GM23338 (cell line): ENCODE results near the gene FARS2. TPM values are rescaled to one million over a fixed set of nuclear protein-coding genes. Genes with fewer than 3 reads are reported as not detected.

ENCODE experiments used
- ATAC-seq: fragments of 200-7000 bp; cut with Tn5 transposase; 3 replicates; pipeline ENCODE4 v1.9.1; 2020
- DNase-seq: peaks from one replicate; pipeline ENCODE4 v3.0.0-alpha.2; 2015; ENCODE audit warnings: low spot score
- H2AFZ ChIP-seq: fragments of 200-600 bp; sonication (generic); 2 replicates; pipeline ENCODE4 v1.8.0; 2016; ENCODE audit warnings: antibody characterized with exemption, mild to moderate bottlenecking, moderate library complexity
- H3F3A ChIP-seq: fragments of 200-600 bp; sonication (generic); replicated peaks from 2 replicates; pipeline ENCODE4 v1.8.0; 2017; ENCODE audit warnings: antibody characterized with exemption, mixed run types, low read depth
- H3K27ac ChIP-seq: fragments of 200-600 bp; sonication (generic); 2 replicates; pipeline ENCODE4 v1.6.1; 2016; ENCODE audit warnings: low read depth
- H3K27me3 ChIP-seq: fragments of 200-600 bp; sonication (generic); 2 replicates; pipeline ENCODE4 v1.8.0; 2016; ENCODE audit warnings: mild to moderate bottlenecking, mixed run types, moderate library complexity; ENCODE audit not compliant: insufficient read depth
- H3K36me3 ChIP-seq: fragments of 200-600 bp; sonication (generic); 2 replicates; pipeline ENCODE4 v1.8.0; 2016; ENCODE audit warnings: mild to moderate bottlenecking; ENCODE audit not compliant: insufficient read depth
- H3K4me1 ChIP-seq: fragments of 200-600 bp; sonication (generic); 2 replicates; pipeline ENCODE4 v1.8.0; 2016; ENCODE audit warnings: mild to moderate bottlenecking, moderate library complexity; ENCODE audit not compliant: insufficient read depth
- H3K4me2 ChIP-seq: fragments of 200-600 bp; sonication (generic); 2 replicates; pipeline ENCODE4 v1.7.1; 2017; ENCODE audit warnings: mixed run types
- H3K4me3 ChIP-seq: fragments of 200-600 bp; sonication (generic); 2 replicates; pipeline ENCODE4 v1.6.1; 2016; ENCODE audit warnings: mixed run types
- H3K79me2 ChIP-seq: fragments of 200-600 bp; sonication (generic); replicated peaks from 2 replicates; pipeline ENCODE4 v1.8.0; 2017; ENCODE audit warnings: mild to moderate bottlenecking; ENCODE audit not compliant: insufficient read depth
- H3K9me2 ChIP-seq: fragments of 200-600 bp; sonication (generic); 2 replicates; pipeline ENCODE4 v1.8.0; 2017; ENCODE audit not compliant: insufficient read depth
- H4K20me1 ChIP-seq: fragments of 200-600 bp; sonication (generic); replicated peaks from 2 replicates; pipeline ENCODE4 v1.8.0; 2017; ENCODE audit warnings: mild to moderate bottlenecking; ENCODE audit not compliant: insufficient read depth
- H3K27ac Mint-ChIP-seq: 2 replicates; pipeline ENCODE4 v1.8.0; 2020; ENCODE audit warnings: inconsistent platforms, mild to moderate bottlenecking, moderate library complexity, mixed read lengths
- H3K27me3 Mint-ChIP-seq: 3 replicates; pipeline ENCODE4 v1.8.0; 2022; ENCODE audit warnings: low read depth, mild to moderate bottlenecking, moderate library complexity, mixed read lengths, inconsistent platforms; ENCODE audit not compliant: insufficient read depth, poor library complexity
- H3K36me3 Mint-ChIP-seq: 3 replicates; pipeline ENCODE4 v1.8.0; 2021; ENCODE audit warnings: low read depth, mild to moderate bottlenecking, inconsistent platforms, moderate library complexity, mixed read lengths
- H3K4me1 Mint-ChIP-seq: 3 replicates; pipeline ENCODE4 v1.8.0; 2020; ENCODE audit warnings: mild to moderate bottlenecking, inconsistent platforms, mixed read lengths
- H3K4me3 Mint-ChIP-seq: 3 replicates; pipeline ENCODE4 v1.8.0; 2021; ENCODE audit warnings: moderate library complexity, mild to moderate bottlenecking, inconsistent platforms, mixed read lengths
- H3K9me3 Mint-ChIP-seq: 3 replicates; pipeline ENCODE4 v1.8.0; 2020; ENCODE audit warnings: moderate library complexity, mild to moderate bottlenecking, inconsistent platforms, mixed read lengths
- CREB1 ChIP-seq: fragments of 250-450 bp; sonication (Bioruptor Pico); IDR thresholded peaks from 2 replicates; pipeline ENCODE4 v1.5.0; 2020; ENCODE audit warnings: low read depth, mild to moderate bottlenecking, moderate library complexity
- EZH2phosphoT487 ChIP-seq: fragments of 200-600 bp; sonication (generic); IDR thresholded peaks from one replicate; pipeline ENCODE4 v1.8.1; 2018; ENCODE audit warnings: antibody characterized with exemption; ENCODE audit not compliant: unreplicated experiment
- STAT1 ChIP-seq: IDR thresholded peaks from one replicate; pipeline ENCODE4 v1.6.1; 2016; ENCODE audit warnings: antibody characterized with exemption; ENCODE audit not compliant: unreplicated experiment
- ZNF114 ChIP-seq: fragments of 250-450 bp; sonication (Bioruptor Pico); IDR thresholded peaks from 2 replicates; pipeline ENCODE4 v1.5.0; 2020; ENCODE audit warnings: mild to moderate bottlenecking, moderate library complexity
- polyA plus RNA-seq: library from polyadenylated mRNA; unstranded; fragments of >200 nt; fragmentation: Nextera tagmentation; extraction: Ambion mirVana; gene quantifications from 2 replicates; pipeline ENCODE4 v1.2.1, GENCODE V29; 2016
- total RNA-seq: library from RNA; depleted of rRNA; stranded (reverse); fragments of >200 nt; shearing (Covaris generic); gene quantifications from 2 replicates; pipeline ENCODE4 v1.2.3, GENCODE V29; 2014
- TF ChIP-seq, protein P1 (sequence below): IDR thresholded peaks from 2 replicates; pipeline ENCODE4 v1.6.1; 2016; ENCODE audit warnings: antibody characterized with exemption
- TF ChIP-seq, protein P2 (sequence below): IDR thresholded peaks from one replicate; pipeline ENCODE4 v1.6.1; 2018; ENCODE audit warnings: antibody characterized with exemption; ENCODE audit not compliant: unreplicated experiment
- TF ChIP-seq, protein P3 (sequence below), 2 experiments: fragments of 200-600 bp in 1 of 2; sonication (generic) in 1 of 2; conservative IDR thresholded peaks; 2 replicates each; pipeline versions ENCODE4 v1.5.1 to v1.6.1; 2016 to 2017; ENCODE audit warnings: antibody characterized with exemption in 2 of 2, low read depth in 2 of 2, mild to moderate bottlenecking in 2 of 2, moderate library complexity in 1 of 2

The FARS2 gene
- total and polyA plus RNA-seq, 2 experiments from 2014 or later, result 7.6 to 19.0 TPM

DNA sequence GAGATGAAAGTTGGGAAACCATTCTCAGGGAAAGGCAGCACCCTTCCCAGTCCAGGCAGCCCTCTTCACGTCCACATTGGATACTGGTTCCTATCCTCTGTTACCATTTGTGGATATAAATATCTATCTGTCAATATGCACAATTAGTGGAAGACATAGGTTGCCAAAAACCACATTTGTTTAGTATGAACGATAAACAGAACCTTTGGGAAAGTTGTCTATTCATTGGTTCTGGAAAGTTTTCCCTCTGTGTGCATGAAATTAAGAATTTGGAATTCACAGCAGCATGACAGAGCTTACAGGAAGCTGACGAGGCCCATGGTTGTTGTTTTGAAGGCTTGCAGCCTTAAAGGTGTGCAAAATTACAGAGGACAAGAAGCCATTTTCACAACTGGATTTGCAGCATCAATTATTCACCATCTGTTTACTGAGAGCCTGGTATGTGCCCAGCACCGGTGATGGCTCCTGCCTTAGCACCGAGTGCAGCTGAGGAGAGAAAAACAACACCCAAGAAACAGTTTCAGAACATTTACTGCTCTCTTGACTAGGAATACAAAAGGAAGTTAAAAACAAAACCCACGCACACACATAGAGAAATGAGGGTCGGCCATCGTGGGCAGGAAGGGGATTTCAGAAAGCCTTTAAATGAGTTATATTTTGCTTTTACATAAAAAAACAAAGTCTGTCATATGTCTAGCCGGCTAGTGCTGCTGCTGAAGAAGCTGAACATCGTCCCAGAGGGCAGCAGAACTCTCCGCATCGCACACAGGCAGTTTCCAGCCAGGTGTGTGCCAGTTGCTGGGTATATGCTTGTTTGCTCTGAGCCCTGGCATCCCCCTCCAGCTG is 319.6 kb downstream of the FARS2 start:
- H3K36me3 ChIP-seq, result 0 out of 2 replicates have a peak, but pooled peaks cover 2% of the 10 kb centered on the region
- TF ChIP-seq CREB1 (CRISPR knock-in tag) (no peak), EZH2phosphoT487 (no peak), STAT1 (no peak)
- TF ChIP-seq, protein P1, sequence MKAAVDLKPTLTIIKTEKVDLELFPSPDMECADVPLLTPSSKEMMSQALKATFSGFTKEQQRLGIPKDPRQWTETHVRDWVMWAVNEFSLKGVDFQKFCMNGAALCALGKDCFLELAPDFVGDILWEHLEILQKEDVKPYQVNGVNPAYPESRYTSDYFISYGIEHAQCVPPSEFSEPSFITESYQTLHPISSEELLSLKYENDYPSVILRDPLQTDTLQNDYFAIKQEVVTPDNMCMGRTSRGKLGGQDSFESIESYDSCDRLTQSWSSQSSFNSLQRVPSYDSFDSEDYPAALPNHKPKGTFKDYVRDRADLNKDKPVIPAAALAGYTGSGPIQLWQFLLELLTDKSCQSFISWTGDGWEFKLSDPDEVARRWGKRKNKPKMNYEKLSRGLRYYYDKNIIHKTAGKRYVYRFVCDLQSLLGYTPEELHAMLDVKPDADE, result no peak
- TF ChIP-seq, protein P2, sequence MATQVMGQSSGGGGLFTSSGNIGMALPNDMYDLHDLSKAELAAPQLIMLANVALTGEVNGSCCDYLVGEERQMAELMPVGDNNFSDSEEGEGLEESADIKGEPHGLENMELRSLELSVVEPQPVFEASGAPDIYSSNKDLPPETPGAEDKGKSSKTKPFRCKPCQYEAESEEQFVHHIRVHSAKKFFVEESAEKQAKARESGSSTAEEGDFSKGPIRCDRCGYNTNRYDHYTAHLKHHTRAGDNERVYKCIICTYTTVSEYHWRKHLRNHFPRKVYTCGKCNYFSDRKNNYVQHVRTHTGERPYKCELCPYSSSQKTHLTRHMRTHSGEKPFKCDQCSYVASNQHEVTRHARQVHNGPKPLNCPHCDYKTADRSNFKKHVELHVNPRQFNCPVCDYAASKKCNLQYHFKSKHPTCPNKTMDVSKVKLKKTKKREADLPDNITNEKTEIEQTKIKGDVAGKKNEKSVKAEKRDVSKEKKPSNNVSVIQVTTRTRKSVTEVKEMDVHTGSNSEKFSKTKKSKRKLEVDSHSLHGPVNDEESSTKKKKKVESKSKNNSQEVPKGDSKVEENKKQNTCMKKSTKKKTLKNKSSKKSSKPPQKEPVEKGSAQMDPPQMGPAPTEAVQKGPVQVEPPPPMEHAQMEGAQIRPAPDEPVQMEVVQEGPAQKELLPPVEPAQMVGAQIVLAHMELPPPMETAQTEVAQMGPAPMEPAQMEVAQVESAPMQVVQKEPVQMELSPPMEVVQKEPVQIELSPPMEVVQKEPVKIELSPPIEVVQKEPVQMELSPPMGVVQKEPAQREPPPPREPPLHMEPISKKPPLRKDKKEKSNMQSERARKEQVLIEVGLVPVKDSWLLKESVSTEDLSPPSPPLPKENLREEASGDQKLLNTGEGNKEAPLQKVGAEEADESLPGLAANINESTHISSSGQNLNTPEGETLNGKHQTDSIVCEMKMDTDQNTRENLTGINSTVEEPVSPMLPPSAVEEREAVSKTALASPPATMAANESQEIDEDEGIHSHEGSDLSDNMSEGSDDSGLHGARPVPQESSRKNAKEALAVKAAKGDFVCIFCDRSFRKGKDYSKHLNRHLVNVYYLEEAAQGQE, result no peak
- no peaks in the 10 kb centered on the region for H3F3A ChIP-seq
- H3K4me2 ChIP-seq, result no peak overlapping the region
- H3K4me3 ChIP-seq, result no peak overlapping the region
- Mint-ChIP-seq H3K4me3 (no peak overlapping the region), H3K27ac (peak overlapping the region; percentile 85), H3K4me1 (peaks cover 2% of the 10 kb centered on the region; the same call in 1 of the 3 replicates), H3K27me3 (no peaks in the 10 kb centered on the region), H3K9me3 (peaks cover 5% of the 10 kb centered on the region; the same call in 2 of the 3 replicates), H3K36me3 (peaks cover 6% of the 10 kb centered on the region; the same call in 2 of the 3 replicates)
- H2AFZ ChIP-seq, result no peak overlapping the region
- DNase-seq (no peak), ATAC-seq (no peak)
- H3K79me2 ChIP-seq, result no peaks in the 10 kb centered on the region
- no peaks in the 10 kb centered on the region for H4K20me1 ChIP-seq
- H3K4me1 ChIP-seq, result no peaks in the 10 kb centered on the region
- H3K27ac ChIP-seq, result no peak overlapping the region
- H3K27me3 ChIP-seq, result no peaks in the 10 kb centered on the region
- H3K9me2 ChIP-seq, result no peaks in the 10 kb centered on the region

DNA sequence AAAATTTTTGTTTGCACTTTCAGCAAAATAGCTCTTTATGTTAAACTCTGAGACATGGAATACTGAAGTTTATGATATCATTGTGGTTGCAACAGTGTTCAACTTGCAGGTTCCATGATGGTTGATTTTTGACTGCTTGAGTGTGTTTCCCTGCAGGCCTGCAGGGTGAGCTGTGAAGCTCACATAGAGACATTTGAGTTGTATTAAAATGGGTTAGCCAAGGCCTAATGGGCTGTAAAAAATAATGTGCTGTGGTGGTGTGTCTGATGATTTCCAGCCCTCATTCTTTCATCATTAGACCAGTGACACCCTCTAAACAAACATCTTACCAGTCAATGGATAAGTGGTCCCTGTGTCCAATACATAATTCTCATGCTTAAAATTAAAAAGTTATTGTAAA is 321.4 kb downstream of the FARS2 start:
- peaks cover 2% of the 10 kb centered on the region; the same call in 1 of the 3 replicates for H3K4me1 Mint-ChIP-seq
- DNase-seq, result no peak
- Histone ChIP-seq H3K9me2 (no peaks in the 10 kb centered on the region), H3K4me2 (no peak overlapping the region), H2AFZ (no peak overlapping the region), H3F3A (no peaks in the 10 kb centered on the region), H3K4me1 (no peaks in the 10 kb centered on the region), H3K4me3 (no peak overlapping the region), H4K20me1 (no peaks in the 10 kb centered on the region), H3K36me3 (0 out of 2 replicates have a peak, but pooled peaks cover 2% of the 10 kb centered on the region), H3K79me2 (no peaks in the 10 kb centered on the region), H3K27ac (no peak overlapping the region), H3K27me3 (no peaks in the 10 kb centered on the region)
- peaks cover 10% of the 10 kb centered on the region; the same call in 2 of the 3 replicates for H3K9me3 Mint-ChIP-seq
- TF ChIP-seq ZNF114 (CRISPR knock-in tag), result no peak
- TF ChIP-seq, protein P3, sequence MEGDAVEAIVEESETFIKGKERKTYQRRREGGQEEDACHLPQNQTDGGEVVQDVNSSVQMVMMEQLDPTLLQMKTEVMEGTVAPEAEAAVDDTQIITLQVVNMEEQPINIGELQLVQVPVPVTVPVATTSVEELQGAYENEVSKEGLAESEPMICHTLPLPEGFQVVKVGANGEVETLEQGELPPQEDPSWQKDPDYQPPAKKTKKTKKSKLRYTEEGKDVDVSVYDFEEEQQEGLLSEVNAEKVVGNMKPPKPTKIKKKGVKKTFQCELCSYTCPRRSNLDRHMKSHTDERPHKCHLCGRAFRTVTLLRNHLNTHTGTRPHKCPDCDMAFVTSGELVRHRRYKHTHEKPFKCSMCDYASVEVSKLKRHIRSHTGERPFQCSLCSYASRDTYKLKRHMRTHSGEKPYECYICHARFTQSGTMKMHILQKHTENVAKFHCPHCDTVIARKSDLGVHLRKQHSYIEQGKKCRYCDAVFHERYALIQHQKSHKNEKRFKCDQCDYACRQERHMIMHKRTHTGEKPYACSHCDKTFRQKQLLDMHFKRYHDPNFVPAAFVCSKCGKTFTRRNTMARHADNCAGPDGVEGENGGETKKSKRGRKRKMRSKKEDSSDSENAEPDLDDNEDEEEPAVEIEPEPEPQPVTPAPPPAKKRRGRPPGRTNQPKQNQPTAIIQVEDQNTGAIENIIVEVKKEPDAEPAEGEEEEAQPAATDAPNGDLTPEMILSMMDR (conservative IDR thresholded peaks at IDR 0.05; ENCODE audit: low read depth in 2 of 2), result peak in 1 of 2 experiments; percentile 24; a peak in 2 of 4 replicates
- peaks cover 9% of the 10 kb centered on the region; the same call in 2 of the 3 replicates for H3K36me3 Mint-ChIP-seq
- ATAC-seq, result no peak
- no peak overlapping the region for H3K4me3 Mint-ChIP-seq
- no peak overlapping the region for H3K27ac Mint-ChIP-seq
- no peaks in the 10 kb centered on the region for H3K27me3 Mint-ChIP-seq
